HG03280 (cell line): ENCODE measurements around the gene DDX41.
"Not testable (repeated sequence)": the region's sequence is repeated elsewhere in the genome, so short reads cannot be mapped to it uniquely, and the experiment has no call there.

Experiments
- ATAC-seq: cut with Tn5 transposase; IDR thresholded peaks from one replicate; pipeline ENCODE4 v1.9.1; 2021; ENCODE audit warnings: mild to moderate bottlenecking, moderate library complexity; ENCODE audit not compliant: unreplicated experiment

DDX41 gene

GRCh38 chr5:177498013-177498787, 18.6 kb downstream of the DDX41 start:
- no peak for ATAC-seq

GRCh38 chr5:177497292-177498012, 19.3 kb downstream of the DDX41 start, which contains the start of gene PDLIM7:
Gene PDLIM7, minus strand, starts transcription at chr5:177497604. Its CDS starts 1,092 bp downstream, at chr5:177496512.
- peak; percentile 72 for ATAC-seq

GRCh38 chr5:177496727-177497291, 20.0 kb downstream of the DDX41 start:
- no peak for ATAC-seq

- ATAC-seq, result no peak
These were observed 20.6 kb downstream of the DDX41 start for GRCh38 chr5:177496070-177496726.

- no peak for ATAC-seq
These were observed 21.3 kb downstream of the DDX41 start for GRCh38 chr5:177495243-177496060.

- no peak for ATAC-seq
These were observed 22.2 kb downstream of the DDX41 start for GRCh38 chr5:177494346-177495195.

- no peak for ATAC-seq
These were observed 22.9 kb downstream of the DDX41 start for GRCh38 chr5:177493795-177494345.

- no peak for ATAC-seq
These were observed 23.9 kb downstream of the DDX41 start for GRCh38 chr5:177492841-177493240.

- no peak for ATAC-seq
These were observed 24.6 kb downstream of the DDX41 start for GRCh38 chr5:177491983-177492746.

- no peak for ATAC-seq
These were observed 25.3 kb downstream of the DDX41 start for GRCh38 chr5:177491429-177491945.

GRCh38 chr5:177490992-177491391, 25.8 kb downstream of the DDX41 start:
- no peak for ATAC-seq

- no peak for ATAC-seq
These were observed 26.3 kb downstream of the DDX41 start for GRCh38 chr5:177490311-177490991.

- no peak for ATAC-seq
These were observed 27.5 kb downstream of the DDX41 start for GRCh38 chr5:177489119-177489716.

GRCh38 chr5:177487975-177488374, 28.8 kb downstream of the DDX41 start:
- ATAC-seq, result no peak

GRCh38 chr5:177487144-177487543, 29.6 kb downstream of the DDX41 start:
- no peak for ATAC-seq

GRCh38 chr5:177486256-177486655, 30.5 kb downstream of the DDX41 start:
- ATAC-seq, result no peak

- not testable (repeated sequence) for ATAC-seq
These were observed 31.0 kb downstream of the DDX41 start for GRCh38 chr5:177485753-177486152.
